ENCODE data around the gene IL23A.

IL23A gene

GRCh38 chr12:56361487-56362129, 22.9 kb downstream of the IL23A start:
- no peak for DNase-seq (ENCODE audit: low read depth)

GRCh38 chr12:56362130-56363059, 23.7 kb downstream of the IL23A start, which contains the start of gene APOF:
Gene APOF (minus strand): TSS chr12:56362857. CDS start chr12:56362745, 112 bp downstream.
- no peak for DNase-seq (ENCODE audit: low read depth)

GRCh38 chr12:56366948-56367347, 28.3 kb downstream of the IL23A start:
- no peak for DNase-seq (ENCODE audit: low read depth)

- no peak for DNase-seq (ENCODE audit: low read depth)
These were observed 34.8 kb downstream of the IL23A start for GRCh38 chr12:56373515-56373914.

- no peak for DNase-seq (ENCODE audit: low read depth)
These were observed 36.3 kb downstream of the IL23A start for GRCh38 chr12:56374726-56375597.

GRCh38 chr12:56375598-56376434, 37.1 kb downstream of the IL23A start:
- DNase-seq (ENCODE audit: low read depth), result no peak

GRCh38 chr12:56377310-56377988, 38.8 kb downstream of the IL23A start:
- no peak for DNase-seq (ENCODE audit: low read depth)

- DNase-seq (ENCODE audit: low read depth), result no peak
These were observed 39.3 kb downstream of the IL23A start for GRCh38 chr12:56377989-56378316.

GRCh38 chr12:56382611-56383010, 43.9 kb downstream of the IL23A start:
- no peak for DNase-seq (ENCODE audit: low read depth)

GRCh38 chr12:56385873-56386272, 47.2 kb downstream of the IL23A start:
- DNase-seq (ENCODE audit: low read depth), result no peak

- DNase-seq (ENCODE audit: low read depth), result no peak
These were observed 48.6 kb downstream of the IL23A start for GRCh38 chr12:56387152-56387736.

GRCh38 chr12:56389412-56389811, 50.7 kb downstream of the IL23A start:
- DNase-seq (ENCODE audit: low read depth), result no peak
